ENCODE results near the gene XIST.

The XIST gene

GRCh38 chrX:73840120-73840924, 12.2 kb downstream of the XIST start:
- H3K27me3 ChIP-seq (ENCODE audit: control insufficient read depth in 1 of 2, insufficient read depth in 2 of 2, low read length in 2 of 2) = no peaks in the 10 kb centered on the region
- no peak overlapping the region for H3K4me3 ChIP-seq (ENCODE audit: low read depth in 1 of 2, low read length in 2 of 2)
- H3K36me3 ChIP-seq (ENCODE audit: control insufficient read depth in 1 of 2, insufficient read depth in 2 of 2, low read length in 2 of 2) = no peaks in the 10 kb centered on the region
- no peaks in the 10 kb centered on the region for H3K9me3 ChIP-seq (ENCODE audit: control insufficient read depth in 1 of 2, low read length in 2 of 2)
- no peak overlapping the region for H3K27ac ChIP-seq (ENCODE audit: low read depth, low read length)
- H3K4me1 ChIP-seq (ENCODE audit: control insufficient read depth in 1 of 2, insufficient read depth in 2 of 2, low read length in 2 of 2) = no peaks in the 10 kb centered on the region
- no peak overlapping the region for H3K9ac ChIP-seq (ENCODE audit: low read depth in 1 of 2, low read length in 2 of 2)

- Histone ChIP-seq H3K4me1 (ENCODE audit: control insufficient read depth in 1 of 2, insufficient read depth in 2 of 2, low read length in 2 of 2) (no peaks in the 10 kb centered on the region), H3K36me3 (ENCODE audit: control insufficient read depth in 1 of 2, insufficient read depth in 2 of 2, low read length in 2 of 2) (no peaks in the 10 kb centered on the region), H3K4me3 (ENCODE audit: low read depth in 1 of 2, low read length in 2 of 2) (no peak overlapping the region), H3K27me3 (ENCODE audit: control insufficient read depth in 1 of 2, insufficient read depth in 2 of 2, low read length in 2 of 2) (no peaks in the 10 kb centered on the region), H3K27ac (ENCODE audit: low read depth, low read length) (no peak overlapping the region), H3K9ac (ENCODE audit: low read depth in 1 of 2, low read length in 2 of 2) (no peak overlapping the region), H3K9me3 (ENCODE audit: control insufficient read depth in 1 of 2, low read length in 2 of 2) (no peaks in the 10 kb centered on the region)
These were observed 13.4 kb downstream of the XIST start for GRCh38 chrX:73839152-73839551.

DNA sequence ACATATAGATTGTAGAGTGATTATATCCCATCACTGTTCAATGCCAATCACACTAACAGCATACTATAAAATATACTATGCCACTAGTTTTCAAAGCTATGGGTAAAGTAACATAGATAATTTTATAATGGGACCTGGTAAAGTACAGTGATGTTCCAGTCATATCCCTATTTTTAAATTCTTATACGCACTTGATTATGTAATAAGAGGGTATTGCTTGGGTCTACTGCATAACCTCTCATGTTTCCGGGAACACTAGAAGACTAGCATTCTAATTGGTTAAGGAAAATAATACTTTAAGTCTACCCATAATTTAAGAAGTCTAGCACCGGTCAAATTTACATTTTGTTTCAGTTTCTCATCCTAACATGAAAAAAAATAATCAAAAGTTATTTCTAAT, 14.4 kb downstream of the XIST start:
- no peaks in the 10 kb centered on the region for H3K36me3 ChIP-seq (ENCODE audit: control insufficient read depth in 1 of 2, insufficient read depth in 2 of 2, low read length in 2 of 2)
- H3K9ac ChIP-seq (ENCODE audit: low read depth in 1 of 2, low read length in 2 of 2) = no peak overlapping the region
- no peak overlapping the region for H3K4me3 ChIP-seq (ENCODE audit: low read depth in 1 of 2, low read length in 2 of 2)
- H3K4me1 ChIP-seq (ENCODE audit: control insufficient read depth in 1 of 2, insufficient read depth in 2 of 2, low read length in 2 of 2) = no peaks in the 10 kb centered on the region
- no peak overlapping the region for H3K27ac ChIP-seq (ENCODE audit: low read depth, low read length)
- no peaks in the 10 kb centered on the region for H3K9me3 ChIP-seq (ENCODE audit: control insufficient read depth in 1 of 2, low read length in 2 of 2)
- no peaks in the 10 kb centered on the region for H3K27me3 ChIP-seq (ENCODE audit: control insufficient read depth in 1 of 2, insufficient read depth in 2 of 2, low read length in 2 of 2)

DNA sequence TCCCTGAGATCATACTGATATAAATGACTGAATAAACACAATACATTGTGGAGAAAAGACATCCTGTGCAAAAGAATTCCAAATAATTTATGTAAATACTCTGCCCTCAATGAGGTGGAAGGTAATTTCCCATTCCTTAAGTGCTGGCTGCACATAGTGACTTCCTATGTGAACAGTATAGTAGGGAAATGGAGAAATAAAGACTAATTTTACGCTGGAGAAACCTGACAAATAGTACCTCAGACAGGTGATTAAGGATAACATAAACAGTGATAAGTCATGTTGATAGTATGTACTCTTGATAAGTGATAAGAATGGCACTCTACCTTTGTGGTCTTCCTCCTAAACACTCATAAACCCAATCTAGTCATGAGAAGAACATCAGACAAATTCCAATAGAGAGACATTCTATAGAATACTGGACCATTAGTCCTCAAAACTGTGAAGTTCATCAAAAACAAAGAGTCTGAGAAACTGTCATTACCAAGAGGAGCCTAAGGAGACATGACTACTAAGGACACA, 15.5 kb downstream of the XIST start:
- Histone ChIP-seq H3K9me3 (ENCODE audit: control insufficient read depth in 1 of 2, low read length in 2 of 2) (no peaks in the 10 kb centered on the region), H3K4me1 (ENCODE audit: control insufficient read depth in 1 of 2, insufficient read depth in 2 of 2, low read length in 2 of 2) (no peaks in the 10 kb centered on the region), H3K36me3 (ENCODE audit: control insufficient read depth in 1 of 2, insufficient read depth in 2 of 2, low read length in 2 of 2) (no peaks in the 10 kb centered on the region), H3K4me3 (ENCODE audit: low read depth in 1 of 2, low read length in 2 of 2) (no peak overlapping the region), H3K9ac (ENCODE audit: low read depth in 1 of 2, low read length in 2 of 2) (no peak overlapping the region), H3K27me3 (ENCODE audit: control insufficient read depth in 1 of 2, insufficient read depth in 2 of 2, low read length in 2 of 2) (no peaks in the 10 kb centered on the region), H3K27ac (ENCODE audit: low read depth, low read length) (no peak overlapping the region)

GRCh38 chrX:73834219-73834618, 18.3 kb downstream of the XIST start:
- H3K27me3 ChIP-seq (ENCODE audit: control insufficient read depth in 1 of 2, insufficient read depth in 2 of 2, low read length in 2 of 2) = no peaks in the 10 kb centered on the region
- H3K36me3 ChIP-seq (ENCODE audit: control insufficient read depth in 1 of 2, insufficient read depth in 2 of 2, low read length in 2 of 2) = no peaks in the 10 kb centered on the region
- H3K27ac ChIP-seq (ENCODE audit: low read depth, low read length) = no peak overlapping the region
- no peaks in the 10 kb centered on the region for H3K9me3 ChIP-seq (ENCODE audit: control insufficient read depth in 1 of 2, low read length in 2 of 2)
- no peaks in the 10 kb centered on the region for H3K4me1 ChIP-seq (ENCODE audit: control insufficient read depth in 1 of 2, insufficient read depth in 2 of 2, low read length in 2 of 2)
- no peak overlapping the region for H3K4me3 ChIP-seq (ENCODE audit: low read depth in 1 of 2, low read length in 2 of 2)
- H3K9ac ChIP-seq (ENCODE audit: low read depth in 1 of 2, low read length in 2 of 2) = no peak overlapping the region

- Histone ChIP-seq H3K4me3 (ENCODE audit: low read depth in 1 of 2, low read length in 2 of 2) (no peak overlapping the region), H3K36me3 (ENCODE audit: control insufficient read depth in 1 of 2, insufficient read depth in 2 of 2, low read length in 2 of 2) (no peaks in the 10 kb centered on the region), H3K9ac (ENCODE audit: low read depth in 1 of 2, low read length in 2 of 2) (no peak overlapping the region), H3K9me3 (ENCODE audit: control insufficient read depth in 1 of 2, low read length in 2 of 2) (no peaks in the 10 kb centered on the region), H3K27ac (ENCODE audit: low read depth, low read length) (no peak overlapping the region), H3K27me3 (ENCODE audit: control insufficient read depth in 1 of 2, insufficient read depth in 2 of 2, low read length in 2 of 2) (no peaks in the 10 kb centered on the region), H3K4me1 (ENCODE audit: control insufficient read depth in 1 of 2, insufficient read depth in 2 of 2, low read length in 2 of 2) (no peaks in the 10 kb centered on the region)
These were observed 20.2 kb downstream of the XIST start for GRCh38 chrX:73832319-73832718.

- Histone ChIP-seq H3K27me3 (ENCODE audit: control insufficient read depth in 1 of 2, insufficient read depth in 2 of 2, low read length in 2 of 2) (no peaks in the 10 kb centered on the region), H3K9ac (ENCODE audit: low read depth in 1 of 2, low read length in 2 of 2) (no peak overlapping the region), H3K9me3 (ENCODE audit: control insufficient read depth in 1 of 2, low read length in 2 of 2) (no peaks in the 10 kb centered on the region), H3K4me3 (ENCODE audit: low read depth in 1 of 2, low read length in 2 of 2) (no peak overlapping the region), H3K36me3 (ENCODE audit: control insufficient read depth in 1 of 2, insufficient read depth in 2 of 2, low read length in 2 of 2) (no peaks in the 10 kb centered on the region), H3K4me1 (ENCODE audit: control insufficient read depth in 1 of 2, insufficient read depth in 2 of 2, low read length in 2 of 2) (no peaks in the 10 kb centered on the region), H3K27ac (ENCODE audit: low read depth, low read length) (no peak overlapping the region)
These were observed 21.0 kb downstream of the XIST start for GRCh38 chrX:73831500-73831899.

DNA sequence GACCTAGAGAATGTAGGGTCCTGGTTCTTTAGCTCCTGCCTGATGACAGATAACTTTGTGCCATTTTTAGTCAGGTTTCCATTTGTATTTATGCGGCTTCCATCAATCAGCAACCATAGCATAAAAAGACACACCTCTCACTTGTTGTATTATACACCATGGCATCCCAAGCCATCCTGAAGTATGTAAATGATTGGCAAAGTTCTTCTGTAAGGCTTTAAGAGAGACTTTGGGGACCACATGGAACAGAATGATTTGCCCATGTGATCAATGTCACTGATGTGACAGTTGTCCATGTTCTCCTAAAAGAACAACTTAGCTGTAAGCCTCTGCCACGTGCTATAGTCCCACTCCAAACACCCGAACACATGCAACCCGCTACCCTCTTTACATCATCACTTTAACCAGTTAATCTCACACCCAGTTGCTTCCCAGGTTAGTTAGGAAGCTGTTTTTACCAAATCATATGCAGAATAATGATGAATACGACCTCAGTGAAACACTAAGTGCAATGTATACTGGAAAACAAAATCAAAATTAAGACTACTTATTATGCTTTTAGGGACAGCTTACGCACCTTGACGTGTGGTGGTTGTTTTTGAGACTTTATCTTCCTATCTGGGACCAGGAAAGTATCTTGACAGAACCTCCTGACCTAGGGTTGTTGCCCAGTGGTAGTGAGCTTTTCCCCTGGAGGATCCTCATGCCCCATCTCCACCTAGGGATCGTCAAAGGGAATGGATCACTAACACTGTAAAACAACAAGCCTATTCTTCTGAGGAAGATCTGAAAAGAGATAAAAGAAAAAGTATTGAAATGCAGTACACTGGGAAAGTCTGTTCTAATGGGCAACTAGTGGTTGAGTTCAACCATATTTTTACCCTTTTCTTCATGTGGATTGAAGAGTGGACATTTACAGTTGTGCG, 21.8 kb downstream of the XIST start:
- no peaks in the 10 kb centered on the region for H3K4me1 ChIP-seq (ENCODE audit: control insufficient read depth in 1 of 2, insufficient read depth in 2 of 2, low read length in 2 of 2)
- H3K9me3 ChIP-seq (ENCODE audit: control insufficient read depth in 1 of 2, low read length in 2 of 2) = no peaks in the 10 kb centered on the region
- no peaks in the 10 kb centered on the region for H3K27me3 ChIP-seq (ENCODE audit: control insufficient read depth in 1 of 2, insufficient read depth in 2 of 2, low read length in 2 of 2)
- no peak overlapping the region for H3K4me3 ChIP-seq (ENCODE audit: low read depth in 1 of 2, low read length in 2 of 2)
- no peaks in the 10 kb centered on the region for H3K36me3 ChIP-seq (ENCODE audit: control insufficient read depth in 1 of 2, insufficient read depth in 2 of 2, low read length in 2 of 2)
- H3K27ac ChIP-seq (ENCODE audit: low read depth, low read length) = no peak overlapping the region
- no peak overlapping the region for H3K9ac ChIP-seq (ENCODE audit: low read depth in 1 of 2, low read length in 2 of 2)

DNA sequence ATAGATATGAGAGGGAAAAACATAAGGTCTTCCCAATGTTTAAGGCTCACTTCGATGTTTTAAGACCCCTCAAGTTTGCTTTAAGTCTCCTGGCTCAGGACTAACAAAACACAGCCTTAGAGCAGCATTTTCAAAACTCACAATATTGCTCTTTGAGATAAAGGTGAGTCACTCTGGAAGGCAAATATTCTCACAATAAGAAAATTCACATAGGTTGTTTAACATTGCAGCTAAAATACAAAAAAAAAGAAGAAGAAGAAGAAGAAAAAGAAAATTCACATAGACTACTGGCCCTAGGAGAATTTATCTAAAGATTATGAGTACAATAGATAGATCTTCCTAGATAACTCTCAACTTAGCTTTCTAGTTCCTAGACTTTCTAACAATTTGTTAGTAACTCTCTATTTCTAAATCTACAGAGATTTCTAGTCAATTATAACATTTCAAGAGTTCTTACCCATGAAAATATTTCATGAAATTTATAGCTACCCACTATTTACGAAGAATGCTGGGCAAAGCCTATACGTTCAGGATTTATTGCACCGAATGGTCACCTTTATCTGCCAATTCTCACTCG, 22.5 kb downstream of the XIST start:
- H3K9me3 ChIP-seq (ENCODE audit: control insufficient read depth in 1 of 2, low read length in 2 of 2) = no peaks in the 10 kb centered on the region
- H3K4me3 ChIP-seq (ENCODE audit: low read depth in 1 of 2, low read length in 2 of 2) = no peak overlapping the region
- H3K4me1 ChIP-seq (ENCODE audit: control insufficient read depth in 1 of 2, insufficient read depth in 2 of 2, low read length in 2 of 2) = no peaks in the 10 kb centered on the region
- H3K36me3 ChIP-seq (ENCODE audit: control insufficient read depth in 1 of 2, insufficient read depth in 2 of 2, low read length in 2 of 2) = no peaks in the 10 kb centered on the region
- H3K27me3 ChIP-seq (ENCODE audit: control insufficient read depth in 1 of 2, insufficient read depth in 2 of 2, low read length in 2 of 2) = no peaks in the 10 kb centered on the region
- no peak overlapping the region for H3K9ac ChIP-seq (ENCODE audit: low read depth in 1 of 2, low read length in 2 of 2)
- no peak overlapping the region for H3K27ac ChIP-seq (ENCODE audit: low read depth, low read length)
